ENCODE measurements around the gene RETSAT.

DNA sequence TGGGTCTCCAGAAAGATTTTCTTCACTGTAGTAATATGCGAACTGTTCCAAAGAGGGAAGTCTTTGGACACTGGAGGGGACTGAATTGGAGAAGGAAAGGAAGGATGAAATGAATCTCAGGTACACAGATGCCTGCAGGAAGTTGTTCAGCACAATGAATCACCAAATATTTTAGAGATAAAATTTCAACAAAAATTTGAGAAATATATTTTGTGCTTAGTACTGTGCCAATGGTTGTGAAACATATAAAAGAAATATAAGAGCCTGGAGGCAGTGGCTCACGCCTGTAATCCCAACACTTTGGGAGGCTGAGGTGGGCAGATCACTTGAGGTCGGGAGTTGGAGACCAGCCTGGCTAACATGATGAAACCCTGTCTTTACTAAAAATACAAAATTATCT is 3.4 kb upstream of the RETSAT start:
- TF ChIP-seq, protein P1, sequence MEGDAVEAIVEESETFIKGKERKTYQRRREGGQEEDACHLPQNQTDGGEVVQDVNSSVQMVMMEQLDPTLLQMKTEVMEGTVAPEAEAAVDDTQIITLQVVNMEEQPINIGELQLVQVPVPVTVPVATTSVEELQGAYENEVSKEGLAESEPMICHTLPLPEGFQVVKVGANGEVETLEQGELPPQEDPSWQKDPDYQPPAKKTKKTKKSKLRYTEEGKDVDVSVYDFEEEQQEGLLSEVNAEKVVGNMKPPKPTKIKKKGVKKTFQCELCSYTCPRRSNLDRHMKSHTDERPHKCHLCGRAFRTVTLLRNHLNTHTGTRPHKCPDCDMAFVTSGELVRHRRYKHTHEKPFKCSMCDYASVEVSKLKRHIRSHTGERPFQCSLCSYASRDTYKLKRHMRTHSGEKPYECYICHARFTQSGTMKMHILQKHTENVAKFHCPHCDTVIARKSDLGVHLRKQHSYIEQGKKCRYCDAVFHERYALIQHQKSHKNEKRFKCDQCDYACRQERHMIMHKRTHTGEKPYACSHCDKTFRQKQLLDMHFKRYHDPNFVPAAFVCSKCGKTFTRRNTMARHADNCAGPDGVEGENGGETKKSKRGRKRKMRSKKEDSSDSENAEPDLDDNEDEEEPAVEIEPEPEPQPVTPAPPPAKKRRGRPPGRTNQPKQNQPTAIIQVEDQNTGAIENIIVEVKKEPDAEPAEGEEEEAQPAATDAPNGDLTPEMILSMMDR (IDR thresholded peaks at IDR 0.05), result no peak
- TF ChIP-seq POLR2AphosphoS5 (IDR thresholded peaks at IDR 0.05; ENCODE audit: insufficient read depth in 1 of 2, low read depth in 1 of 2), result no peak
